ENCODE results near the gene PTRHD1.

DNA sequence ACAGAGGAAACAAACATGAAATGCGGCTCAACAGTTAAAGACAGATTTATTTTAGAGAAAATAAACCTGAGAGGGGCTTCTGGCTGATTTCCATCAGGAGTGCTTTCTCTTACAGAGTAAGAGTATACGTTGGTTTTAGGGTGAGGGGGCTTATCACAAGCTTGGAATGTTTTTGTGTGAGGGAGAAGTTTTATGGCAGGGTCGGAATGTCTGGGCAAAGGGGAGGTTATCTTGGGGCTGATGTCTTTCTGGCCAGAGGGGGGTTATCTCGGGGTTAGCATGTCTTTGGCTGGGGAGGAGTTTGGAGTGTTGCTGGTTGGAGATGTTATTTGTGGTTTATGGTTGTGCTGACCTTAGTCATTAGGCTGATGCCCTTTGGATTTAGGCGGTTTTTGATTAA, 22.1 kb downstream of the PTRHD1 start:
- TF ChIP-seq, protein P1, sequence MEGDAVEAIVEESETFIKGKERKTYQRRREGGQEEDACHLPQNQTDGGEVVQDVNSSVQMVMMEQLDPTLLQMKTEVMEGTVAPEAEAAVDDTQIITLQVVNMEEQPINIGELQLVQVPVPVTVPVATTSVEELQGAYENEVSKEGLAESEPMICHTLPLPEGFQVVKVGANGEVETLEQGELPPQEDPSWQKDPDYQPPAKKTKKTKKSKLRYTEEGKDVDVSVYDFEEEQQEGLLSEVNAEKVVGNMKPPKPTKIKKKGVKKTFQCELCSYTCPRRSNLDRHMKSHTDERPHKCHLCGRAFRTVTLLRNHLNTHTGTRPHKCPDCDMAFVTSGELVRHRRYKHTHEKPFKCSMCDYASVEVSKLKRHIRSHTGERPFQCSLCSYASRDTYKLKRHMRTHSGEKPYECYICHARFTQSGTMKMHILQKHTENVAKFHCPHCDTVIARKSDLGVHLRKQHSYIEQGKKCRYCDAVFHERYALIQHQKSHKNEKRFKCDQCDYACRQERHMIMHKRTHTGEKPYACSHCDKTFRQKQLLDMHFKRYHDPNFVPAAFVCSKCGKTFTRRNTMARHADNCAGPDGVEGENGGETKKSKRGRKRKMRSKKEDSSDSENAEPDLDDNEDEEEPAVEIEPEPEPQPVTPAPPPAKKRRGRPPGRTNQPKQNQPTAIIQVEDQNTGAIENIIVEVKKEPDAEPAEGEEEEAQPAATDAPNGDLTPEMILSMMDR (IDR thresholded peaks at IDR 0.05), result no peak
- TF ChIP-seq POLR2A (IDR thresholded peaks at IDR 0.05), result no peak
